NB4 (cell line): ENCODE results near the gene EDNRA.

Experiments
- POLR2A ChIP-seq: IDR thresholded peaks from 2 replicates; pipeline ENCODE4 v1.6.1; 2011; ENCODE audit warnings: mild to moderate bottlenecking; ENCODE audit not compliant: insufficient read length; ENCODE audit errors: extremely low read depth
- TF ChIP-seq, protein P1 (sequence below): IDR thresholded peaks from one replicate; pipeline ENCODE4 v1.5.1; 2012; ENCODE audit warnings: low read depth, low read length

- no peak for TF ChIP-seq POLR2A
- TF ChIP-seq, protein P1, sequence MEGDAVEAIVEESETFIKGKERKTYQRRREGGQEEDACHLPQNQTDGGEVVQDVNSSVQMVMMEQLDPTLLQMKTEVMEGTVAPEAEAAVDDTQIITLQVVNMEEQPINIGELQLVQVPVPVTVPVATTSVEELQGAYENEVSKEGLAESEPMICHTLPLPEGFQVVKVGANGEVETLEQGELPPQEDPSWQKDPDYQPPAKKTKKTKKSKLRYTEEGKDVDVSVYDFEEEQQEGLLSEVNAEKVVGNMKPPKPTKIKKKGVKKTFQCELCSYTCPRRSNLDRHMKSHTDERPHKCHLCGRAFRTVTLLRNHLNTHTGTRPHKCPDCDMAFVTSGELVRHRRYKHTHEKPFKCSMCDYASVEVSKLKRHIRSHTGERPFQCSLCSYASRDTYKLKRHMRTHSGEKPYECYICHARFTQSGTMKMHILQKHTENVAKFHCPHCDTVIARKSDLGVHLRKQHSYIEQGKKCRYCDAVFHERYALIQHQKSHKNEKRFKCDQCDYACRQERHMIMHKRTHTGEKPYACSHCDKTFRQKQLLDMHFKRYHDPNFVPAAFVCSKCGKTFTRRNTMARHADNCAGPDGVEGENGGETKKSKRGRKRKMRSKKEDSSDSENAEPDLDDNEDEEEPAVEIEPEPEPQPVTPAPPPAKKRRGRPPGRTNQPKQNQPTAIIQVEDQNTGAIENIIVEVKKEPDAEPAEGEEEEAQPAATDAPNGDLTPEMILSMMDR: no peak
These were observed 40.5 kb upstream of the EDNRA start for GRCh38 chr4:147440442-147440841.
